Smooth muscle cell (in vitro differentiated cells): ENCODE measurements around the gene RAB7A. TPM values are rescaled to one million over a fixed set of nuclear protein-coding genes. Genes with fewer than 3 reads are reported as not detected.

Experiments used
- polyA plus RNA-seq: library from polyadenylated mRNA; unstranded; fragments of >200 nt; fragmentation: Nextera tagmentation; extraction: Ambion mirVana; gene quantifications from 2 replicates; pipeline ENCODE4 v1.2.1, GENCODE V29; 2016
- small RNA-seq: library from RNA; depleted of rRNA; stranded (forward); fragments of <200 nt; gene quantifications from one replicate; pipeline ENCODE3, GENCODE V24; 2014
- total RNA-seq: library from RNA; depleted of rRNA; stranded (reverse); fragments of >200 nt; gene quantifications from 2 replicates; pipeline ENCODE4 v1.2.3, GENCODE V29; 2014

Gene RAB7A
- total and polyA plus RNA-seq, 2 experiments from 2014 or later = 103 to 169 TPM

Small RNA genes lying within 50 kb of the gene (small RNA-seq; reads per million reads assigned to genes)
- gene RF00399 = not detected

Other genes starting within 250 kb of the RAB7A start
- 3.2 and 5.8 TPM in 2 replicates for gene GATA2, start 233.0 kb upstream of the RAB7A start, total RNA-seq
- gene GATA2, start 233.0 kb upstream of the RAB7A start, polyA plus RNA-seq = 6.8 and 10.4 TPM in 2 replicates
- 420 and 505 TPM in 2 replicates for gene RPN1, start 75.4 kb upstream of the RAB7A start, total RNA-seq
- 431 and 520 TPM in 2 replicates for gene RPN1, start 75.4 kb upstream of the RAB7A start, polyA plus RNA-seq
- gene ACAD9, start 153.4 kb downstream of the RAB7A start, total RNA-seq = 20.7 and 24.4 TPM in 2 replicates
- gene ACAD9, start 153.4 kb downstream of the RAB7A start, polyA plus RNA-seq = 24.5 and 27.7 TPM in 2 replicates